GM18858 (cell line): ENCODE measurements around the gene CYP20A1.
"Not testable (repeated sequence)": the region's sequence is repeated elsewhere in the genome, so short reads cannot be mapped to it uniquely, and the experiment has no call there.

Source experiments
- ATAC-seq: cut with Tn5 transposase; IDR thresholded peaks from one replicate; pipeline ENCODE4 v1.9.1; 2021; ENCODE audit not compliant: unreplicated experiment

CYP20A1 gene

GRCh38 chr2:203238704-203239526, at the start of gene CYP20A1:
Gene CYP20A1, plus strand, starts transcription at chr2:203239018. Its CDS starts 45 bp downstream, at chr2:203239063.
- ATAC-seq: peak; percentile 75

GRCh38 chr2:203190547-203190946, 48.3 kb upstream of the CYP20A1 start:
- not testable (repeated sequence) for ATAC-seq

- not testable (repeated sequence) for ATAC-seq
Observed at GRCh38 chr2:203191026-203191425, 47.8 kb upstream of the CYP20A1 start.

GRCh38 chr2:203191961-203192360, 46.9 kb upstream of the CYP20A1 start:
- ATAC-seq: no peak

GRCh38 chr2:203195331-203196036, 43.3 kb upstream of the CYP20A1 start:
- ATAC-seq: no peak

GRCh38 chr2:203200866-203201265, 38.0 kb upstream of the CYP20A1 start:
- no peak for ATAC-seq

GRCh38 chr2:203201426-203201825, 37.4 kb upstream of the CYP20A1 start:
- ATAC-seq: no peak

GRCh38 chr2:203209538-203209937, 29.3 kb upstream of the CYP20A1 start:
- ATAC-seq: no peak

- no peak for ATAC-seq
Observed at GRCh38 chr2:203225423-203226039, 13.3 kb upstream of the CYP20A1 start.

GRCh38 chr2:203229674-203230073, 9.1 kb upstream of the CYP20A1 start:
- not testable (repeated sequence) for ATAC-seq

GRCh38 chr2:203237346-203238238, 1.2 kb upstream of the CYP20A1 start:
- ATAC-seq: no peak

GRCh38 chr2:203238292-203238703, 520 bp upstream of the CYP20A1 start:
- no peak for ATAC-seq

GRCh38 chr2:203240491-203240890, 1.7 kb downstream of the CYP20A1 start:
- no peak for ATAC-seq

- ATAC-seq: no peak
Observed at GRCh38 chr2:203242518-203242917, 3.7 kb downstream of the CYP20A1 start.

GRCh38 chr2:203246646-203247045, 7.8 kb downstream of the CYP20A1 start:
- no peak for ATAC-seq

GRCh38 chr2:203252818-203253217, 14.0 kb downstream of the CYP20A1 start:
- ATAC-seq: no peak

GRCh38 chr2:203253422-203254095, 14.7 kb downstream of the CYP20A1 start:
- not testable (repeated sequence) for ATAC-seq

- ATAC-seq: no peak
Observed at GRCh38 chr2:203261326-203262159, 22.7 kb downstream of the CYP20A1 start.

- no peak for ATAC-seq
Observed at GRCh38 chr2:203279288-203279687, 40.5 kb downstream of the CYP20A1 start.
